ENCODE results near the gene OAS3. TPM values are rescaled to one million over a fixed set of nuclear protein-coding genes. Genes with fewer than 3 reads are reported as not detected.

Gene OAS3
- total RNA-seq, 4 donors from 2014 or later = 7.3 to 24.9 (median 14.3) TPM

DNA sequence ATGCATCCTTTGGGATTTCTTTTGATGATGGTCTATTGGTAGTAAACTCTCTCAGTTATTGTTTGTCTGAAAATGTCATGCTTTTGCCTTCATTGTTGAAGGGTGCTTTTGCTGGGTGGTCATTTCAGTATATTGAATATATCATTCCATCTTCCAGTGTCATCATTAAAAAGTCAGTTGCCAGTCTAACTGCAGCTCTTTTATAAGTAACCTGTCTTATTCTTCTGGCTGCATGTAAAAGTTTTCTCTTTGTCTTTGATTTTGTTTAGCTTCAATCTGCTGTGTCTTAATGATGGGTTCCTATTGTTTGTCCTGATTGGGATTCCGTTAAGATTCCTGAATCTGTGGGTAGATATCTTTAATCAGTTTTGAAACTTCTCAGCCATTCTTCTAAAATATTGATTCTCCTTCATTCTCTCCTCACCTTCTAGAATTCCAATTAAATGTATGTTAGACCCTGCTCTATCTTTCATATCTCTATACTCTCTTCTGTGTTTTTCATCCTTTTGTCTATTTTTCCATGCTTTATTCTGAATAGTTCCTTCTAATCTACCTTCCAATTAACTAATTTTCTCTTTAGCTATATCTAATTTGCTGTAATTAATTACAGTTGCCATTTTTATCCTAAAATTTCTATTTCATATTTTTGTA, 25.1 kb upstream of the OAS3 start:
- TF ChIP-seq, protein P1, sequence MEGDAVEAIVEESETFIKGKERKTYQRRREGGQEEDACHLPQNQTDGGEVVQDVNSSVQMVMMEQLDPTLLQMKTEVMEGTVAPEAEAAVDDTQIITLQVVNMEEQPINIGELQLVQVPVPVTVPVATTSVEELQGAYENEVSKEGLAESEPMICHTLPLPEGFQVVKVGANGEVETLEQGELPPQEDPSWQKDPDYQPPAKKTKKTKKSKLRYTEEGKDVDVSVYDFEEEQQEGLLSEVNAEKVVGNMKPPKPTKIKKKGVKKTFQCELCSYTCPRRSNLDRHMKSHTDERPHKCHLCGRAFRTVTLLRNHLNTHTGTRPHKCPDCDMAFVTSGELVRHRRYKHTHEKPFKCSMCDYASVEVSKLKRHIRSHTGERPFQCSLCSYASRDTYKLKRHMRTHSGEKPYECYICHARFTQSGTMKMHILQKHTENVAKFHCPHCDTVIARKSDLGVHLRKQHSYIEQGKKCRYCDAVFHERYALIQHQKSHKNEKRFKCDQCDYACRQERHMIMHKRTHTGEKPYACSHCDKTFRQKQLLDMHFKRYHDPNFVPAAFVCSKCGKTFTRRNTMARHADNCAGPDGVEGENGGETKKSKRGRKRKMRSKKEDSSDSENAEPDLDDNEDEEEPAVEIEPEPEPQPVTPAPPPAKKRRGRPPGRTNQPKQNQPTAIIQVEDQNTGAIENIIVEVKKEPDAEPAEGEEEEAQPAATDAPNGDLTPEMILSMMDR (IDR thresholded peaks at IDR 0.05; ENCODE audit: low read depth) = no peak

- TF ChIP-seq, protein P1 (IDR thresholded peaks at IDR 0.05; ENCODE audit: low read depth) = no peak
Measured at GRCh38 chr12:112916270-112916669, 22.0 kb upstream of the OAS3 start.

DNA sequence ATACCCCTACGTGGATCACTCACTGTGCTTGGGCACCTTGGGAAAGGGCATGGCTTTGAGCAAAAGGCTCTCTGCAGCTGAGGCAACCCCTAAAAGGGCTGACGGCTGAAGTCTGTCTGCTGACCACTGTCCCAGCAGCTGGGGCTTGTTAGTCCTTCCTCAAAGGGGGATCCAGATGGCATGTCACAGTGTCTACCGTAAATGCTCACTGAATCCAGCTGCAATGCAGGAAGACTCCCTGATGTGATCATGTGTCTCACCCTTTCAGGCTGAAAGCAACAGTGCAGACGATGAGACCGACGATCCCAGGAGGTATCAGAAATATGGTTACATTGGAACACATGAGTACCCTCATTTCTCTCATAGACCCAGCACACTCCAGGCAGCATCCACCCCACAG, 19.2 kb upstream of the OAS3 start:
- TF ChIP-seq, protein P1 (IDR thresholded peaks at IDR 0.05; ENCODE audit: low read depth) = no peak

DNA sequence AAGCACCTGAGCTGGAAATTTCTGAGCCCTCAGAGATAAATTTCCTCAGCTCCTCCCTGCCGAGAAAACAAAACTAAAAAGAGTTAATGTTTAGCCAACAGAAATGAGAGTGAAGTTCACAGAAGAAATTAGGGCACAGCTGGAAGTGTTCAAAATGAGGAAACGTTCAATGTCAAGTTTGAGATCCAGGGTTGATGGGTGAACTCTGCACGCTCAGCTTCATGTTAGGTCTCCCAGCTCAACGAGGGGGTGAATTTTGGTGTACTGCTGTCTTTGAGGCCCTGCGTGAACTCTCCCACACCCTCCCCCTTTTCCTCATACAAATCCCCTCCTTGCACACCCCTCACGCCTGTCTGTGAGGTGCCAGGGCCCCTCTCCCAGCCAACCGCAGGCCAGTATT, 13.3 kb upstream of the OAS3 start:
- TF ChIP-seq, protein P1 (IDR thresholded peaks at IDR 0.05; ENCODE audit: low read depth) = no peak

DNA sequence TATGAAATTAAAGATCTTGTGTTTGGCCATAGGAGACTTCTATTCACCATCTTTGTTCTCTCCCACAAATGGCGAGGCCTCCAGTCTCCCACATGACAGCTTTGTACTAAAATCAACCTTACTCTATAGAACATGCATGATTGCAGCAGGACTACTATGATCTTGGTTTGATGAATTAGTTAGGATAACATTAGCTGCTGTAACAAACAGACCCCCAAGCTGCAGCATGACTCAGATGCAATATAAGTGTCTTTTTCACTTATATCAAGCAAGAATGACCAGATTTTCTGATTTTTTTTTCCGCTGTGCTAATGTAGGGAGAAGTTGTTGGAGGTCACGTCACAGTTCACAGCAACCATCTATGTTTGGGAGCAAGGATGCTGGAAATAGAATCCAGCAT, 10.8 kb upstream of the OAS3 start:
- TF ChIP-seq, protein P1 (IDR thresholded peaks at IDR 0.05; ENCODE audit: low read depth) = no peak

DNA sequence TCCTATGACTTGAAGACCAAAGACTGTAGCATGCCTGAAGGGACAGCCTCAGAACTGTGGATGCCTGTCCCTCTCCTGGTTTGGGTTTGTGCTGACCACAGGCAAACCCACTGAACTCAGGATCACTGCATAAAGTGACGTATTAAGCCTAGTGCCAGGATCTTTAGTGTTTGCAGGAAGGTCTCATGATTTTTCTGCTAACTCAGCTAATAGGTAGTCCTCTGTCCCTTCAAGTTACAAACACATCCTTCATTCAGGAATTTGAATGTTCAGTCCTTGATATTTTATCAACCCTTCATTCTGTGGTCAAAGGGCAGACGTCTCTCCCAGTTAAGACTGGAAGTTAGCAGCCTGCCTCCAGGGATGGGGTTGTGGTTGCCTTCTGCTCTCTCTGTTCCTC, 10.3 kb upstream of the OAS3 start:
- TF ChIP-seq, protein P1 (IDR thresholded peaks at IDR 0.05; ENCODE audit: low read depth) = no peak

DNA sequence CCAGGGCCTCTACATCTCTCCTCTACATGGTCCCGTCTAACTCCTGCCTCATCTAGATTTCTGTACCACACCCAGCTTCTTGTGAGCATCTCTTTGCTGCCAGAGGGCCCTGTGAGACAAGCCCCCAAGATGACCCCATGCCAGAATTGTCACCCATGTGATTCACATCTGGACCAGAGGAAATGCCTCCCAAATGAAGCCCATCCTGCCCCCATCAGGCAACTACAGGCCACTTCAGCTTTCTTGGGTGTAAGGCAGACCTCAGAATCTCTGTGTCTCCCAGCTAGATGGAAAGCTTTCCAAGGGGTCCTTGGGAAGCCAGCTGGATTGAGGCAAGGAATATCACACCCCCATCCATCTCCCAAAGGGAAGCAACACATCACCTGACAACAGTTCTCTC, 9.3 kb upstream of the OAS3 start:
- TF ChIP-seq, protein P1 (IDR thresholded peaks at IDR 0.05; ENCODE audit: low read depth) = no peak
